ENCODE data around the gene SNX5.
A peak's percentile ranks its signal among the peaks of the same experiment; 100 is the strongest.
"Not testable (repeated sequence)": the region's sequence is repeated elsewhere in the genome, so short reads cannot be mapped to it uniquely, and the experiment has no call there.

The SNX5 gene

DNA sequence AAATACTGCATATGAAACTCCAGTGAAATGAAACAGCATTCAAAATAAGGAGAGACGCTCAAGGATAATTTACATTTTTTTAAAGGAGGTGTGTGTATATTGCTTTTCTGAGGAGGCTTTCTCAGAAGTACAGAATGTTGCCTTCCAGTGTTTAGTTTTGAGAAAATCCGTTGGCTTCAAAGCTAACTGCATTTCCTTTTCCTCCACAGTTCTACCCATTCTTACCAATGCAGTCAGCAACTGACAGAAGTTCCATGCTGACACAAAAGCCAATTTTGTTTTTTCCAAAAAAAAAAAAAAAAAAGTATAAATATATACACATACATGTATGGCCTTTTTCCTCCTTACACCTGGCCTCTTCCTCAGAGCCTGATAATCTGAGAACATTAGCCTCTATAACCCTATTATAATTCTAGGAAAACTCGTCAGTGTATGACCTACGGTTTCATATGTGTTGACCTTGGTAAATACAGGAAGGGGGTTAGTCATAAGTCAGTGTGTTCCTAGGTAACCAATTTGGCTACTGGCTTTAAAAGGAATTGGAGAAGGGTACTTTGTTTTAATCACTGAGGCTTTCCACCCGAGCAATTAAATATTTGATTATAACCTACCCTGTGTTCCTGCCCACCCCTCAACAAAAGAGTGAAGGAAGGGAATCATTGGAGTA is 24.4 kb upstream of the SNX5 start:
- no peak for DNase-seq

DNA sequence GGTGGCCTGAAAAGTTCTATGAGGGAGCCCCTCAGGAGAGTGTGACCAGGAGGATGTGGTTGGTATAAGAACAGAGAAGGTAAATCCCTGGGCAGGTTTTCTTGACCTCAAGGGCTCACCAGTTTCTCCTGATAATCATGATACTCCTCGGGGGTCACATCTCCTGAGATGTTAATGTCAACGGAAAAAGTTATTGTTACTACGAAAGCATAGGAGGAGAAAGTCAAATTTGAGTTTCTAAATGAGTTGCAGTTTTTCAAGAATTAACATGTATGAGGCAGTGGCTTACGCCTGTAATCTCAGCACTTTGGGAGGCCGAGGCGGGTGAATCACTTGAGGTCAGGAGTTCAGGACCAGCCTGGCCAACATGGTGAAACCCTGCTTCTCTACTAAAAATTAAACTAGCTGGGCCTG is 23.6 kb upstream of the SNX5 start:
- DNase-seq: no peak

DNA sequence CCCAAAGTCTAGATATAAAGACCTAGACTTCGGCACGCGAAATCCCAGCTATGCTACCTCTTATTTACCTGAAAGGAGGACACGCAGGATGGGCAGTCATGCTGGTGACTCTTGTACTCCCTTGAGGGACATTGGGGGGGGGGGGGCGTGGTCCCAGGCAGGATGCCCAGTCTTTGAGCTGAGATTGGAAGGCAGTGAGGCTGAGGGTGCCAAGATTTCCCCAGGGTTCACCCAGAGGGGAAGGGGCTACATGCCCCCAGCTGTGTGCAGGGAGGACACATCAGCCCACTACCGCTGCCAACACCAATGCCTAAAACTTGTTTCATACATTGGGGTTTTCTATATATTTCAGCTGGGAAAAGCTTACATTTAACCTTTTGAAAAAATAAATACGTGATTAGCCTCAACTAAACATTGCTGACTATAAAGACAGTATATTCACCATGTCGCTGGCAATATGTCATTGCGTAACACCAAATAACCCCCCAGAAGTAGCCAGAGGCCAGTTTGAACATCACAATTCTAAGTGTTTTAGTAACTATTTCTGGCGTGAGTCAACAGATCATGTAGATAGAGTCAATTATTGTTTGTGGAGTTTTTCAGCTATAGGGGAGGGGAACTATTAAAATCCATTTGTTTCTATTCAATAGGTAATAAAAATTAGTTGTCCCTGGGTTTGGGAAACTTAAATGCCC is 21.8 kb upstream of the SNX5 start:
- no peak for DNase-seq

DNA sequence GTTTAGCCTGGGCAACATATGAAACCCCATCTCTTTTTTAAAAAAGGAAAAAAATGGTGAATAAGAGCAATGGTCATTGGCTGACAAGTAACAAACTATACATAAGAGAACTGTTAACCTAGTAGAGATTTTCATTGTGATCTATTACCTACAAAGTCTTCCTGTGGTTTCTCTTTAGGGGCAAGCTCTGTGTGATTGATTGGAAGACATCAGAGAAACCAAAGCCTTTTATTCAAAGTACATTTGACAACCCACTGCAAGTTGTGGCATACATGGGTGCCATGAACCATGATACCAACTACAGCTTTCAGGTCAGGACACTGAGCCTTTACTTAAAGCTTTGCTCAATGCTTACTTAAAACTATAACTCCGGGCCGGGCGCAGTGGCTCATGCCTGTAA is 19.4 kb upstream of the SNX5 start:
- no peak for DNase-seq

DNA sequence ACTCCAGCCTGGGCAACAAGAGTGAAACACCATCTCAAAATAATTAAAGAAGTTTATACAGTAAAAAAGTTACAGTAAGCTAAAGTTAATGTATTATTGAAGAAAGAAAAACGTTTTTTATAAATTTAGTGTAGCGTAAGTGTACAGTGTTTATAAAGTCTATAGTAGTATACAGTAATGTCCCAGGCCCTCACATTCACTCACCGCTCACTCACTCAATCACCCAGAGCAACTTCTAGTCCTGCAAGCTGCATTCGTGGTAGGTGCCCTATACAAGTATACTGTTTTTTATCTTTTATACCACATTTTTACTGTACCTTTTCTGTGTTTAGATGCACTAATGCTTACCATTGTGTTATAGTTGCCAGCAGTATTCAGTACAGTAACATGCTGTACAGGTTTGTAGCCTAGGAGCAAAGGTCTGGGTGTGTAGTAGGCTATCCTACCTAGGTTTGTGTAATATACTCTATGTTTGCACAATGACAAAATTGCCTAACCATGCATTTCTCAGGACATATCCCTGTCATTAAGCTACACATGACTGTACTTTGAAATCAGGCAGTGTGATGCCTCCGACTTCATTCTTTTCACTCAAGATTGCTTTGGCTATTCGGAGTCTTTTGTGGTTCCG is 16.9 kb upstream of the SNX5 start:
- no peak for DNase-seq

DNA sequence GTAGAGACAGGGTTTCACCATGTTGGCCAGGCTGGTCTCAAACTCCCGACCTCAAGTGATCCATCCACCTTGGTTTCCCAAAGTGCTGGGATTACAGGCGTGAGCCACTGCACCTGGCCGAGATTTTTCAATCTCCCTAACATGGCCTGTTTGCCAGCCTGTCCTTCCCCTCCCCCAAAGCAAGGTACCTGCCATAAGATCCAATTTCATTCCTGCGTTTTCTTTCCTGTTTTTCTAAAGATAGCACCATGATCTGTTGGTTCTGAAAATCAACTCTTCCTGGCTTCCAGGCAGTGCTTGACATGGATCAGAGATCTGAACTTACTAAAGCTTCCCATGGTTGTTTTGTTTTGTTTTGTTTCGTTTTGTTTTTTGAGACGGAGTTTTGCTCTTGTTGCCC is 7.7 kb upstream of the SNX5 start:
- DNase-seq: no peak

DNA sequence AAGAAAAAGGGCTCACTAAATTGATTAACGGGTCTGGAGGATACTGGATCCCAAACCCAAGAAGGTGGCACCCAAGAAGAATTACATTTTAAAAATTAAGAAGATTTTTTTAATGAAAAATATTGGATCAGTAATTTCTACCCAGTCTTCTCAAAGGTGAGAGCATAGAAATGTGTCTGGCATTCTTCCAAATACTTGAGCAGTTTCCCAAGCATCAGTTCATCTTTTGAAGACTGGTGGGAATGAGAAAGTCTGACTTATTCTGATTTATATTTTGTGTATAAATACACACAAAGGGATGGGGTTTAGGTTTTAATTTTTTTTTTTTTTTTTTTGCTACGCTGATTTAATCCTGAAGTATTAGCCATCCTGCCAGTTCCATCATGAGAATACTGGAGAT is 3.5 kb upstream of the SNX5 start:
- DNase-seq: no peak

DNA sequence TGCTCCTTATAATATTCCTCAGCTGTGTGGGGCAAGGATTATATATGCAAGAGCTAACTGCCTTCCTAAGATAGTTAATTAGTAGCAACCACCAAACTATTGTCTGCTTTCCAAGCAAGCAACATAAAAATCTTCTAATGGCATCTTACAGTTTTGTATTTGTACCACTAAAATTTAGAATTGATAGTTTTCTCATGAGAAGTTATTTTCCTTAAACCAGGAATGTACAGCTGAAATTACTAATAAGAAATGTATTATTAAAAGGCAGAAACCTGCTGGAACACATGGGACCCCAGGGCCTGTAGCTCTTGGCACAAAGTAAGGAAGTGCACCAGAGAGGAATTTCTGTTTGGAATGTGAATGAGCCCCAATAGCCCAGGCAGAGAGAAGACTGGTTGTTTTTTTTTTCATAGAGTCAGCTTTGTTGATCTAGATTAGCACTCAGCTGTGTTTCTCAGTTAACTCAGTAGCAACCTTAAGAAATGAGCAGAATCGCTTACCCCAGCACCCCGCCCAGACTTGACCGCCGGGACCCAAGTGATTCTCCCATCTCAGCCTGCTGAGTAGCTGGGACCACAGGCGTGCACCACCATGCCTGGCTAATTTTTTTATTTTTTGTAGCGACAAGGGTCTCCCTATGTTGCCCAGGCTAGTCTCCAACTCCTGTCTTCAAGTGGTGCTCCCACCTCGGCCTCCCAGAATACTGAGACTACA is 2.9 kb upstream of the SNX5 start:
- no peak for DNase-seq

DNA sequence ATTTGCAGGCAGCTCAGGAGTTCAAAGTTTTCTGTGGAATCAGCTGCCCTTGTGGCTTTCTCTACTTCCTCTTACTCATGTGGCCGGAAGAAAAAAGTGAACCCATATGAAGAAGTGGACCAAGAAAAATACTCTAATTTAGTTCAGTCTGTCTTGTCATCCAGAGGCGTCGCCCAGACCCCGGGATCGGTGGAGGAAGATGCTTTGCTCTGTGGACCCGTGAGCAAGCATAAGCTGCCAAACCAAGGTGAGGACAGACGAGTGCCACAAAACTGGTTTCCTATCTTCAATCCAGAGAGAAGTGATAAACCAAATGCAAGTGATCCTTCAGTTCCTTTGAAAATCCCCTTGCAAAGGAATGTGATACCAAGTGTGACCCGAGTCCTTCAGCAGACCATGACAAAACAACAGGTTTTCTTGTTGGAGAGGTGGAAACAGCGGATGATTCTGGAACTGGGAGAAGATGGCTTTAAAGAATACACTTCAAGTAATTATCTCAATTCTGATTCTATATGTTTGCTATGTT is 1.4 kb upstream of the SNX5 start:
- peak; percentile 56 to 83 (median 81) for DNase-seq

DNA sequence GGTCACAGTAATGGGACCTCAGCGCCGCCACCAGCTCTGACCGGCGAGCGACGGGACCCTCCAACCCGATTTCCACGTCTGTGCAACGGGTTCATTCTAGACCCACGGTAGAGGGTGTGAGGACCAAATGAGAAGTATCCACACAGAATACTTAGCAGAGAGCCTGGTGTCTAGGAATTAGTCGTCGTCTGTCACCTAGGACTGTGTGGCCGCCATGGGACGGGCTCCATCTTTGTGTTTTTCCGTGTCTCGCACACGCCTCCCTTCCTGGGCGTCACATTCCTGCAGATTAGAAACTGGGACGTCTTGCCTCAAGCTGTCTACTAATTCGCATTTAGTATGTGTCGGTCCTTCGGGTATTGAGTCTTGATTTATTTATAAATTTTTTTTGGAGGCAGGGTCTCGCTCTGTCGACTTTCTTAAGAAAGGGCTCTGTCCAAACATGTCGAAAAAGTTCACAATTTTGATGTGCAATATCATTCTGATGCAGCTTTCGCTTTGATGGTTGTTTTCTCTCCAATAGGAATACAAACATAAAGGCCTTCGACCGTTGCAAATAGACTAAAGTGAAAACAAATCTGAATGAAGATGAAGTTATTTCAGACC is 787 bp upstream of the SNX5 start:
- peak; percentile 30 to 57 (median 51) for DNase-seq

DNA sequence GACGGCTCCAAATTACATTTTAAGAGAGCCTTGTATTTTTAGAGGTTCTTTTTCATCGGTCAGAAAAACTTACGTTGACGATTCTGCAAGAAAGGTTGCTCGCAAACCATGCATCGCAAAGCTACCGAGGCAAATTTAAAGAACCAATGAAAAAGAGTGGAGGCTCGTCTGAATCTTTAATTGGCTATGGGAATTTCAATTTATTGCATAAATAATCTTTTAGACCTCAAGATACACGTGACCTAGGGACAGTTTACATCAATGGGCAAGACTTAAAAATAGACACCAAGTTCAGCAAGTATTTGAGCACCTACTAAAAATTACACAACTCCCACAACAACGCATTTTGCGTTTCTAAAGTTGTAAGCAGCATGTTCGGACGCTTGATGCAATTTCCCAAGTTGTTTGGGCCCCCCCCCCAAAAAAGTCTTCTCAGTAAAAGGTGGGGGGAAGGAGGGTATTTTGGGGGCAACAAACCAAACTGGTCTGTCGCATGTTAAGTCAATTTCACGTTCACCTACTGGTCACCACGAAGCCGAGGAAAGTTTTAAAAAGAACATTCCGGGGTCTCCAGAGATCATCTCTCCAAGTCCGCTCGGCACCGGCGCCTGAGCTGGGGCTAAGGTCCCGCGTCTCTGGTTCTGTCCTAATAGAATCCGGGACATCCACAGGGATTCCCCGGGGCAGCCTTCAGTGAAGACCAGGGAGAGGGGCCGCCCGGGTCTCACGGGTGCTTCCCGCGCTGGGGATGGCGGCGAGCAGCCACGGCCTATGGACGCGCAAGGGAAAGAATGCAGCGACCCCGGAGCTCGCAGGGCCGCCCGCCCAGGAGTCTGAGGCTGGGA is 851 bp downstream of the SNX5 start:
- DNase-seq: peak in 2 of 3 donors; percentile 29 to 59

DNA sequence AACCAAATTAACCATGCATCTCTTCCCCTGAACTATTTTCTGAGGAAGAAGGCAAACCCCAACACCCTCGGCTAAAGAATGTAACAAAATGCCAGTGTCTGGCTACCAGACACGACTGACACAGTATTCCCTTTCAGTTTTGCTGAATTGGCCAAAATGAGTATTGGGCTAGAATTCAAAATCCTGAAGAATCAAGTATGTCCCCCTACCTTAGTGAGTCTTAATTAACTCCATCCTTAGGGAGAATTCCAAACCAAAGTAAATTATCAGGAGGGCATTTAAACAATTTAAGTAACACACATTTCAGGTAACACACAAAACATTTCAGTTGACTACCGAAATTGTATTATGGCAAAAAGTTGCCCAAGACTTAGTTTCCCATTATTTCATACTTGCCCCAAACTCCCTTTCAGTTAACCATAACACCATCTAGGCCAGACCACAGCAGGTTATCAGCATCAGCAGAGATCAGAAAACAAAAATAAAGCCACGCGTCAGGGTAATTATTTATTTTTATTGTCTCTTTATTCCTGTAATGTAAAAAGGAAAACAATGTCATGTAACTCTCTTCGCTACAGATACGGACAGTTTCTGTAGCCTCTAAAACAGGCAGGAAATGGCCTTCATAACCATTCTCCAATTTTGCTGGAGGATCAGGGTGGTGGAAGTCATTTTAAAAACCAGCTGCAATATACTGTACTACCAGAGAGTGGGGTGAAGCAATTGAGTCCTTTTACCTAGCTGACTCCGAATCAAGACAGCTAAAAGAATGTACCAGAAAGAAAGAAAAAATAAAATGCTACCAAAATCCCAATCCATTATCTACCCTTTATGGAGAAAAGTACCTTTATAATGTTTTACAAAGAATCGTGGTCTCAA is 1.9 kb downstream of the SNX5 start:
- DNase-seq: peak; percentile 39 to 51 (median 50)

DNA sequence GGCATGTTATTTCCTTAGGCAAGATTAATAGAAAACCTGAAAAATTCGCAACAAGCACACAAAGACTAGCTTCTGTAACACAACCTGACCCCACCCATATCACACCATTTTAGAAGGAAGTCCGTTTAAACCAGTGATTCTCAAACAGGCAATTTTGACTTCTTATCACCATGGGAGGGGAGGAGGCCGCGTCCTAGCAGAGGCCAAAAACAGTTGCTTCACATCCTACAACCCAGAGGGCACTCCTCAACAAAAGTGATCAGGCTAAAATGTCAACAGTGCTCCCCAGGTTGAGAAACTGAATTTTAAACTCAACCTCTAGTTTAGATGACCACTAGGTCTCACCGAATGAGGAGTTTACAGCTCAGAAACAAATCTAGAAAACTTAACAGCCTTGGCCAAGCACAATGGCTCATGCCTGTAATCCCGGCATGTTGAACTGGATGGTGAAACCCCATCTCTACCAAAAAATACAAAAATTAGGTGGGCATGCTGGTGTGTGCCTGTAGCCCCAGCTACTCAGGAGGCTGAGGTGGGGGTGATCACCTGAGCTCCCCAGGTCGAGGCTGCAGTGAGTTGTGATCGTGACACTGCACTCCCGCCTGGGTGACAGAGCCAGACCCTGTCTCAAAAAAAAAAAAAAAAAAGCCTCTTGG is 3.4 kb downstream of the SNX5 start:
- peak in 2 of 3 donors; percentile 6 to 19 for DNase-seq

DNA sequence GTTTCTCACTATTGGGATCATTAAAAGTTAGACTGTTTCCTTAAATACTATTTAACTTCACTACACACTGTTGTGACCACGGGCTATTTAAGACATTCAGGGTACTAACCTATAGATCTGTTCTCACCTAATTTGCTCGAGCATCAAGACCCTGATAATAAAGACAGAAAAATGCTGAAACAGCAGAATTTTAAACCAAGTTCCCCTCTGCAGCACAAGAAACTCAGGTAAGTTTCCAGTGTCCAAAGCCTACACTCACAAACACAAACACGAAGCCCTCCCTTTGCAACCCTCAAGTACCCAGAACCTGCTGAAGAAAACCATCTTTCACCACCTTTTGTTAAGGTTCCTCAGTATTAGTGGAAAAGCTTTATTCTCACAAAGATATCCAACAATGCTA is 4.0 kb downstream of the SNX5 start:
- DNase-seq: peak in 1 of 3 donors; percentile 12

DNA sequence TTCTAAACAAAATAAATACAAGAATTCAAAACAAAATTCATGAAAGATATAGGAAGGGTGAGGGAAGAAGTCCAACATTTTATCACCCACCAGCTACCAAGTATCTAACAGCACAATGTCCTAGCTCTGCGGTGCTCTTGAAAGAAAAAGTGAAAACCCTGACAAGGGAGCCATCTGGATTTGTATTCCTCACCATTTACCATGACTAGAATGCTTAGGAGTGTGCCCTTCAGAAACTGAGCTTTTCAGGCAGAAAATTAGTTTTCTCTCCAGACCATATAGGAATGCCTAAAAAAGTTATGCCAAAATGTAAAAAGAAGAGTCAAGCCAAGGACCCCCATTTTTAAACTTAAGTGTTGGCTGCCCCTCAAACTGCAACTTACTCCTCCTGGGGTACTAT is 4.5 kb downstream of the SNX5 start:
- peak in 1 of 3 donors; percentile 11 for DNase-seq

DNA sequence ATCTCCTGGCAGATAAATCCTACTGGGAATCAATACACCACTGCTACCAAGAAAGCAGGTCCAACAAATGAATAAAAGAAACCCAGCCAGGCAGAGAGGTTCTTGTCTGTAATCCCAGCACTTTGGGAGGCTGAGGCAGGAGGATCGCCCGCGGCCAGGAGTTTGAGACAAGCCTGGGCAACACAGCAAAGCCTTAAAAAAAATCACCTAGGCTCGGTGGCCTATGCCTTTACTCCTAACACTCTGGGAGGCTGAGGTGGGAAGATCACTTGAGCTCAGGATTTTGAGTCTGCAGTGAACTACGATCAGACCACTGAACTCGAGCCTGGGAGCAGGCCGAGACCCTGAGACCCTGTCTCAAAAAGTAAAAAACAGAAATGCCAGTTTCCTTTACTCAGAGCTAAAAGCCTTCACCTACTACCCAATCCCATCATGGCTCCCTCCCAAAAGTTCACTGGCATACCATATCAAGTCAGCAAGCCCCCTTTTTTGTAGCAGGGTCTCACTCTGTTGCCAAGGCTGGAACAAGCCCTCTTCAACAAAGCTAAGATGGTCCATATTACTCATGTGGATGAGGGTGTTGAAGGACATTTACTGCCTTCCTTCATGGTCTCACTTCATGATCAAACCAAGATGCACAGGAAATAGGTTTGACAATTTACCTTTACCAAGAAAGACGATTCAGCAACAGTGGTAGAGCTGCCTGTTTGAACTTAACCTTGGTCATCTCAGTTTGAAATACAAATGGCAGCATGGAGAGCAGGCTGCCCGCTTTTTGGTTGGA is 5.3 kb downstream of the SNX5 start:
- DNase-seq: peak in 1 of 3 donors; percentile 14

DNA sequence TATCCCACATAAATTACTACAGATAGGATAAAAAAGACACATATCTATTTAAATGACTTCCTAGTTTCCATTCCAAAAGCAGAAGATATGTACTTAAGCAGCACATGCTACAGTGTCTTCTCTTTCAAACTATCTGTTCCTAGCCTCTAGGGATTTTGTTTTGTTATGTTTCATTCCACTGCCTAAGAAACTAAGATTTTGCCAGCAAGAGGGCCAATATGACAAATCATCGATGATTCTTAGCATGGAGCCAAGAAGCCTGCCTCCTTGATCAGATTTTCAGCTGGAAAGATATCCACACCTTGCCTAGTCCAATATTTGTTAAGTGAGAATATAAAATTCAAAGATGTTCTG is 7.0 kb downstream of the SNX5 start:
- DNase-seq: peak in 2 of 3 donors; percentile 15 to 23

DNA sequence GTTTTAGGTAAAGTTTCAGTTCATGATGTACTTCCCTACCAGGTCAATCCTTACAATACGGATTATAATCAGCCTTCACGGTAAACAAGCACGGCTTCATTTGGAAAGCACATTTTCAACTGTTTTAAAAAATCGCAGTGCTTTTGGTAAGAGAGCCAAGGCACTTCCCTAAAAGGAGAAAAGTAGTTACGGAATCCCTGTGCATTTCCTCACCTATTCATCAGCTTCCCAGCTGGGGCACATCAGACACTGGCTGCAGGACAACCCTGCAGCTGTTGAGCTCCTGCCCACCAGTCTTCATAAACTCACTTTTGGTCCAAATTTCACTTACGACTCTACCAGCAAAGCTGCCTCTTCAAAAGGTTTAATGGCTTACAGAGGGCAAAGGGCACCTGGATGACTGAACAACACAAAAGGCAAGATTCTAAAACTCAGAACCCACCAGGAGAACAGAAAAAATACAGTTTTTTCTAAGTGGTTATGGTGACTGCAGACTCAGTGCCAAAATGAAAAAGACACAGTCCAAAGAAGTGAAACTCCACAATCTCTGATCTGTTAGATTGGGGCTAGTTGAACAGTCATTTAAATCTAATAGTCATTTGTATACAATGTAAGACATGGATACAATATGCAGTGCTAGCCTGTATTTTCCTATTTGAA is 7.5 kb downstream of the SNX5 start:
- peak in 2 of 3 donors; percentile 26 to 48 for DNase-seq

DNA sequence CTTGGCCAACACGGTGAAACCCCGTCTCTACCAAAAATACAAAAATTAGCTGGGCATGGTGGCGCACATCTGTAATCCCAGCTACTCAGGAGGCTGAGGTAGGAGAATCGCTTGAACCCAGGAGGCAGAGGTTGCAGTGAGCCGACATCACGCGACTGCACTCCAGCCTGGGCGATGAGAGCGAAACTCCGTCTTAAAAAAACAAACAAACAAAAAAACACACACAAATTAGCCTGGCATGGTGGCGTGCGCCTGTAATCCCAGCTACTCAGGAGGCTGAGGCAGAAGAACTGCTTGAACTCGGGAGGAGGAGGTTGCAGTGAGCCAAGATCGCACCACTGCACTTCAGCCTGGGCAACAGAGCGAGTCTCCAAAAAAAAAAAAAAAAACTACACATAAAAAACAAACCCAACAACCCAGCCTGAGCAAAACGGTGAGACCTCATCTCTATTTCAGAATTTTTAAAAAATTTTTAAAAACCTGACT is 8.2 kb downstream of the SNX5 start:
- DNase-seq: not testable (repeated sequence)
